HG02798 (cell line): ENCODE results near the gene BCL2L1.

Experiments used
- ATAC-seq: cut with Tn5 transposase; IDR thresholded peaks from one replicate; pipeline ENCODE4 v1.9.1; 2021; ENCODE audit warnings: mild to moderate bottlenecking; ENCODE audit not compliant: unreplicated experiment, poor library complexity

BCL2L1 gene

DNA sequence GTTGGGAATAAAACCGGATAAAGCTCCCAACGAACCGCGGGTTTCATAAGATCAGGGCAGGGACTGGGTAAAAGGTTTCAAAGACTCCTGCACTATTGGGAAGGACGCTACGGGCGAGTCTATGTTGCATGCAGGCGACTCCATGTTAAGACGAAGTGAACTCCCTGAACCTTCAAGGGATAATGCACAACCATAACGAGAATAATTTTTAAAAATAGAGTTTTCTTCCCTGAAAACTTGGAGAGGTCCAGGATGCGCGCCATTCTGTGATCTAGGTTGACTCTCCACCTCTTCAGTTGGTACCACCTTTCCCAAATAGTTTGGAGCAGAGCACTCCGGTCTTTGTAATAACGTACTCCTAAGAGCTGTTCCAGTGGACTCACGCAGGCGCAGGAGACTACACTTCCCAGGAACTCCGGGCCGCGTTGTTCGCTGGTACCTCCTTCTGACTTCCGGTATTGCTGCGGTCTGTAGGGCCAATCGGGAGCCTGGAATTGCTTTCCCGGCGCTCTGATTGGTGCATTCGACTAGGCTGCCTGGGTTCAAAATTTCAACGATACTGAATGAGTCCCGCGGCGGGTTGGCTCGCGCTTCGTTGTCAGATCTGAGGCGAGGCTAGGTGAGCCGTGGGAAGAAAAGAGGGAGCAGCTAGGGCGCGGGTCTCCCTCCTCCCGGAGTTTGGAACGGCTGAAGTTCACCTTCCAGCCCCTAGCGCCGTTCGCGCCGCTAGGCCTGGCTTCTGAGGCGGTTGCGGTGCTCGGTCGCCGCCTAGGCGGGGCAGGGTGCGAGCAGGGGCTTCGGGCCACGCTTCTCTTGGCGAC, 16.3 kb upstream of the BCL2L1 start, which contains the start of gene TPX2:
TPX2 (plus strand) TSS at position 562 of the 821 bp plus-strand sequence. CDS start 18,187 bp downstream, outside the sequence.
- ATAC-seq: peak; percentile 99

DNA sequence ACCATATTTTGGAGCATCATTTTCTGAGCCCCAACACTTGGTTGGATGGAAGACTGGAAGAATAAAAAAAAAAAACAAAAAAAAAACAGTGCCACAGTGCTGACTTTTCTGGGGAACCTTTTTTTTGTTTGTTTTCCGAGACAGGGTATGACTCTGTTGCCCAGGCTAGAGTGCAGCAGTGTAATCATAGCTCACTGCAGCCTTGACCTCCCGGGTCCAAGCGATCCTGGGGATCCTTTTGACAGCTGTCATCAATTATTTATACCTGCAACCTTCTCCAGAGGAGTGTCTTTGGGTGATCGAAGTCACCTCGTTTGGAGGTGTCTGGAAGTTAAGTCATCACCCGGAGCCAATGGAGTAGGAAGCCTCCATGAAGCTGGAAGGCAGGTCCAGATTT, 8.7 kb upstream of the BCL2L1 start:
- no peak for ATAC-seq

DNA sequence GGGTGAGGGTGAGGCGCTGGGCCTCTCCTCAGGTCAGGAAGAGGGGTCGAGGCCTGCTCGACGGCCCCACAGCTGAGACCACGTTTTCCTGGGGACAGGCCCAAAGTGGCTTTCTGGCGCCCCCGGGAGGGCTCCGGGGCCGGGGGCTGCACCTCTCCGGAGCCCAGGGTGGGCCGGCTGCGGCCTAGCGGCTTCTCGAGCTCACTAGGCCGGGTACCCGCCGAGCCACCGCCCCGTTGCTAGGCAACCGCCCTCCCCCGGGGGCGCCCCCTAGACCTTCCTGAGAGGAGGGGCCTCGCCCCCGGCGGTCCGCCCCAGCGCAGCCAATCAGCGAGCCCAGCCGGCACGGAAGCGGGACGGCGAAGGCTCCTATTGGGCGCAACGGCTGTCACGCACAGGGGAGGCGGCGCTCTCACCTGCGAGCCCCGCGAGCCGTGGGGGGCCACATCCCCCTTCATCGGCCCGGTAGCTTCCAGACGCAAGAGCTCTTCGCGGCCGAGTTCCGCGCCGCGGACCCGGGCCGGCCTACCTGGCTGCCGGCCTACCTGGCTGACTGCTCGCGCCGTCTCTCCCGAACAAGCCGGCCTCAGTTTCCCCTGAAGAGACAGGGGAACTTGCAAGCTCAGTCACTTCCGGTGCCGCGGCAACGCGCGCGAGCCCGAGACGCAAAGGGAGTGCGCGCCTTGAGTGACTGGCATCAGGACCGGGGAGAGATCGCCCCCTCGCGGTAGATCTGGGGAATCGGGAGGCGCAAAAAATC, 831 bp upstream of the BCL2L1 start:
- ATAC-seq: peak; percentile 92

DNA sequence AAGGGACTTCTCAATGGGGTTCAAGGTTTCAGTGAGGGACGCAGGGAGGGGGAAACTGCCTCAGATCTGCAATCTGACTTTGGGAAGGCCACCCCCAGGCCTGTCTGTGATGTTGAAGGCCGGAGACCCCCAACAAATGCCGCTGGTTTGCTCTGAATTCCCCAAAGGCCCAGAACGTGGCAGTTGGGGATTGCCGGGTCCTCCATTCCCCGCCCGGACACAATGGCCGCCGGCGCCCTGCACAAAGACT, 326 bp upstream of the BCL2L1 start:
- no peak for ATAC-seq

GRCh38 chr20:31721408-31722256, 1.0 kb downstream of the BCL2L1 start:
- no peak for ATAC-seq

- ATAC-seq: no peak
Observed at GRCh38 chr20:31720486-31721407, 1.9 kb downstream of the BCL2L1 start.

GRCh38 chr20:31719644-31720485, 2.8 kb downstream of the BCL2L1 start:
- ATAC-seq: no peak

- no peak for ATAC-seq
Observed at GRCh38 chr20:31718952-31719643, 3.6 kb downstream of the BCL2L1 start.

- peak; percentile 49 for ATAC-seq
Observed at GRCh38 chr20:31717478-31718201, 5.0 kb downstream of the BCL2L1 start.

GRCh38 chr20:31716818-31717477, 5.7 kb downstream of the BCL2L1 start:
- ATAC-seq: peak; percentile 12

GRCh38 chr20:31716351-31716750, 6.3 kb downstream of the BCL2L1 start:
- ATAC-seq: no peak

- no peak for ATAC-seq
Observed at GRCh38 chr20:31715766-31716165, 6.9 kb downstream of the BCL2L1 start.

DNA sequence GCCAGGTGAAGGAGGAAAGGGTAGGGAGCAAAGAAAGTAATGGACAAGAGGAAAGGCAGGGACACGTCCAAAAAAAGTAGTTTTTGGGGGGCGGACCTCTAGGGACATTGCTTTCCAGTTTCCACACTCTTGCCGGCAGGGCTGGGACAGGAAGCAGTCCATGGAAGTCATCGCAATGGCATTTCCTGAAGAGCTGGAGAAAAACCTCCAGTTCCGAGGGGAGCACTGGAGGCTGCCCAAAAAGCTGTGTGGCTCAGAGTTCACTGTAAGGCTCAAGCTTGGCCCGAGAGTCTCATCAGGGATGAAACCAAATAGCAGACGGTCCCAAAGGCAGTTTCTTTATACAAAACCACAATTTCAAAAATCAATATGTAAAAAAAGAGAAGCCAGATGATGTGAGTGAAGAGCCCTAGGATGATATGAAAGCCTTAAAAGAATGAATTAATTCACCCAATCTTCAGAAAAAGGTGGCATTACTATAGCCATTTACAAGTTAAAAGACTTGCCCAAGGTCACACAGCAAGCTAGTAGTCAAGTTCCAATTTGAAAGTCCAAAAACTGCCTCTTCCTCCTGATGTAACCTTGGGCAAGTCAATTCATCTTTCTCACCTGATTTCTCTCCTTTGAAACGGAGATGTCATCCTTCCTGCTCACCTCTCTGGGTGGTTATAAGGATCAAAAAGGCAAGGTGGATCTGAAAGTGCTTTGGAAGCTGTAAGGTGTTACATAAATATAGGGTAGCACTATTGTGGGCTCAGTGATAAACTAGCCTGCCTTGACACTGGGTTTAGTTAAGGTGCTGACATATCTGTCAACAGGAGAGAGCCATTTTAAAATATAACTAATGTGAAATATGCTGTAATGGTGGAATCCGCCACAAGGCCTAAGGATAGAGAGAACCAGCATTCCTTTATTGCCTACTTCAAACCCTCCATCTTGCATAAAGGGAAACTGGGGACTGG, 9.1 kb downstream of the BCL2L1 start:
- no peak for ATAC-seq

DNA sequence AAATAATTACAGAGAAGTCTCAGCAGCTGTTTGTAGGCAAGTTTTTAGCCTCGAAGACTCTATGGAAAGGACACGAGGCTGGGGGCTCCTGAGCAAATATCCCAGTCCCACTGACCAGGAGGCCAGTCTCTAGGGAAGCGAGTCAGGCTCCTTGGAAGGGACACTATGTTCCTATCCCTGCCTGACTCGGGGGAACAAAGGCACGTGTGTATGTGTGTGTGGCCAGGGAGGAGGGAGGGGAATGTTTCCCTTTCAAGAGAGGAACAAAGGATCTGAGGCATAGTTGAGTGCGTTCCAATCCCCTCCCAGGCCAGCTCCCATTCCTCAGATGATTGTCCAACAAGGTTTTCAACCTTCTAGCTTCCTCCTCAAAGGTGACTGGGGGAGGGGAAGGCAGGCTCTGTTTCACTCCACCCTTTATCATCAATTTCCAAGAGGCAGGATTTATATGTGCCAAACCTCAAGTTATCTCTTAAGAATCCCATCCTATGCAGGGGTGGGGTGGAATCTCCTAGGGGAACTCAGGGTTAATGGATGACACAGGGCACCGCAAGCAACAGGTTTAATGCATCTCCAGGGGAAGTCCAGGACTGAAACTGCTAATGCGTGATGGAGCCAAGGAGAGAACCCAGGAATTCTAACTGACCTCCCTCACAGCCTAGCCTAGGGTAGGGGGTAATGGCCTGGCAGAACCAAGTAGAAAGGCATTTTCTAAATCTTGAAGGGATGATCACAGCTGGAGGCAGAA, 9.9 kb downstream of the BCL2L1 start:
- ATAC-seq: no peak

DNA sequence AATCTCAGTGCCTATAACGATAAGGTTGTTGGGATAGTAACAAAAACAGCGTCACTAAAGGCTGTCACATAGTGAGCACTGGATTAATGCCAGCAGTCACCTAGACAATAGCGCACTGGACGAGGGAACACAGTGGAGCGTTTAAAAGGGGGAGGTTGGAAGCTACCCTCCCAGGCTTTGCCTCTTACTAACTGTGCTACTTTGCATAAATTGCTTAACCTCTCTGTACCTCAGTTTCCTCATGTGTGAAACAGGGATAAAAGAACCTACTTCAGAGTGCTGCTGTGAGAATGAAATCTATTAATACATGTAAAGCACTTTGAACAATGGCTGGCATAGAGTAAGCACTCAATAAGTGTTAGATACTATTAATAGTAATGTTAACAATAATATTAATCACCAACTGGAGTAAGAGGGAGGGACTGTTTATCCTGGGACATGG, 10.5 kb downstream of the BCL2L1 start:
- no peak for ATAC-seq
